Neural crest cell (in vitro differentiated cells): ENCODE results near the gene CACNA1H. TPM values are rescaled to one million over a fixed set of nuclear protein-coding genes. Genes with fewer than 3 reads are reported as not detected.

Experiments
- DNase-seq: peaks from one replicate; pipeline ENCODE4 v3.0.0; 2021; ENCODE audit warnings: low read depth, mixed read lengths, low spot score
- H3K27ac Mint-ChIP-seq: one replicate; pipeline ENCODE4 v1.8.0; 2021; ENCODE audit warnings: mild to moderate bottlenecking, mixed read lengths; ENCODE audit not compliant: unreplicated experiment
- H3K27me3 Mint-ChIP-seq: 2 replicates; pipeline ENCODE4 v1.8.0; 2021; ENCODE audit warnings: low read depth, mild to moderate bottlenecking, mixed read lengths
- H3K36me3 Mint-ChIP-seq: 2 replicates; pipeline ENCODE4 v1.8.0; 2021; ENCODE audit warnings: low read depth, mild to moderate bottlenecking, mixed read lengths
- H3K4me1 Mint-ChIP-seq: 2 replicates; pipeline ENCODE4 v1.8.0; 2021; ENCODE audit warnings: mixed read lengths
- H3K4me3 Mint-ChIP-seq: one replicate; pipeline ENCODE4 v1.8.0; 2021; ENCODE audit warnings: mild to moderate bottlenecking, mixed read lengths
- H3K9me3 Mint-ChIP-seq: 2 replicates; pipeline ENCODE4 v1.8.0; 2021; ENCODE audit warnings: mixed read lengths
- CTCF ChIP-seq: fragments of 200-600 bp; sonication (generic); conservative IDR thresholded peaks from 2 replicates; pipeline ENCODE4 v1.5.0; 2021; ENCODE audit warnings: antibody characterized with exemption, mild to moderate bottlenecking
- total RNA-seq: library from RNA; stranded (reverse); gene quantifications from 2 replicates; pipeline ENCODE4 v1.2.1, GENCODE V29; 2021

CACNA1H gene
- total RNA-seq, 1 donor from 2014 or later, result 10.7 TPM

- Mint-ChIP-seq H3K36me3 (no peaks in the 10 kb centered on the region), H3K9me3 (no peaks in the 10 kb centered on the region), H3K4me1 (no peaks in the 10 kb centered on the region), H3K27me3 (no peaks in the 10 kb centered on the region), H3K27ac (no peak overlapping the region), H3K4me3 (no peak overlapping the region)
- DNase-seq, result no peak
- no peak for TF ChIP-seq CTCF
These were observed 17.5 kb upstream of the CACNA1H start for GRCh38 chr16:1135459-1135825.

- no peak overlapping the region for H3K4me3 Mint-ChIP-seq
- no peak for DNase-seq
- no peaks in the 10 kb centered on the region for H3K36me3 Mint-ChIP-seq
- no peaks in the 10 kb centered on the region for H3K9me3 Mint-ChIP-seq
- no peaks in the 10 kb centered on the region for H3K27me3 Mint-ChIP-seq
- no peak overlapping the region for H3K27ac Mint-ChIP-seq
- no peaks in the 10 kb centered on the region for H3K4me1 Mint-ChIP-seq
- no peak for TF ChIP-seq CTCF
These were observed 15.3 kb upstream of the CACNA1H start for GRCh38 chr16:1137604-1138003.

GRCh38 chr16:1140582-1141162 lies 12.2 kb upstream of the CACNA1H start:
- Mint-ChIP-seq H3K9me3 (no peaks in the 10 kb centered on the region), H3K4me1 (peaks cover 4% of the 10 kb centered on the region), H3K27me3 (no peaks in the 10 kb centered on the region), H3K36me3 (no peaks in the 10 kb centered on the region), H3K4me3 (no peak overlapping the region), H3K27ac (no peak overlapping the region)
- DNase-seq, result no peak
- no peak for TF ChIP-seq CTCF

GRCh38 chr16:1141191-1141590 lies 11.7 kb upstream of the CACNA1H start:
- no peaks in the 10 kb centered on the region for H3K36me3 Mint-ChIP-seq
- no peak for DNase-seq
- no peaks in the 10 kb centered on the region for H3K9me3 Mint-ChIP-seq
- H3K4me1 Mint-ChIP-seq, result peaks cover 4% of the 10 kb centered on the region
- H3K27ac Mint-ChIP-seq, result no peak overlapping the region
- no peak overlapping the region for H3K4me3 Mint-ChIP-seq
- no peak for TF ChIP-seq CTCF
- H3K27me3 Mint-ChIP-seq, result no peaks in the 10 kb centered on the region

- Mint-ChIP-seq H3K4me1 (peaks cover 4% of the 10 kb centered on the region), H3K4me3 (no peak overlapping the region), H3K36me3 (no peaks in the 10 kb centered on the region), H3K9me3 (no peaks in the 10 kb centered on the region), H3K27me3 (no peaks in the 10 kb centered on the region), H3K27ac (no peak overlapping the region)
- DNase-seq, result no peak
- no peak for TF ChIP-seq CTCF
These were observed 11.2 kb upstream of the CACNA1H start for GRCh38 chr16:1141716-1142115.
